NT2/D1 (cell line): ENCODE data around the gene VSNL1.

Experiments
- SUZ12 ChIP-seq: IDR thresholded peaks from 2 replicates; pipeline ENCODE4 v1.6.1; 2011; ENCODE audit not compliant: insufficient read length, insufficient read depth; ENCODE audit errors: extremely low read depth
- ZNF274 ChIP-seq: IDR thresholded peaks from 2 replicates; pipeline ENCODE4 v1.6.1; 2011; ENCODE audit warnings: mild to moderate bottlenecking, low read depth, low read length

GRCh38 chr2:17658251-17658843 is 117.9 kb downstream of the VSNL1 start:
- TF ChIP-seq SUZ12 (no peak), ZNF274 (no peak)
